Kidney (tissue), 14 donors: Measurements from ENCODE around the gene KCNB1. TPM values are rescaled to one million over a fixed set of nuclear protein-coding genes. Genes with fewer than 3 reads are reported as not detected.

ENCODE experiments used
- DNase-seq, 5 donors: peaks; one replicate each; pipeline ENCODE4 v3.0.0-alpha.2; 2013 to 2020
- FAIRE-seq: peaks from 2 replicates; lab custom pipeline; 2012; peaks lifted over from hg19 to GRCh38; lab: Jason Lieb, UNC
- H3K27ac ChIP-seq, 2 donors: one replicate each; pipeline ENCODE4 v1.7.0; 2013; ENCODE audit warnings: low read depth in 2 of 2, low read length in 2 of 2, inconsistent platforms in 1 of 2
- H3K27me3 ChIP-seq: one replicate; pipeline ENCODE4 v1.7.1; 2013; ENCODE audit warnings: low read length, inconsistent platforms; ENCODE audit not compliant: control insufficient read depth, insufficient read depth
- H3K36me3 ChIP-seq, 3 donors: one replicate each; pipeline versions ENCODE4 v1.7.0 to v1.7.1; 2013; ENCODE audit warnings: low read length in 3 of 3, control low read depth in 1 of 3, inconsistent platforms in 1 of 3; ENCODE audit not compliant: insufficient read depth in 3 of 3, control insufficient read depth in 2 of 3
- H3K4me1 ChIP-seq, 3 donors: one replicate each; pipeline versions ENCODE4 v1.7.0 to v1.7.1; 2013; ENCODE audit warnings: low read length in 3 of 3, inconsistent platforms in 1 of 3, low read depth in 1 of 3; ENCODE audit not compliant: control insufficient read depth in 2 of 3, insufficient read depth in 2 of 3
- H3K4me3 ChIP-seq, 3 donors: one replicate each; pipeline versions ENCODE4 v1.7.0 to v1.8.1; 2013; ENCODE audit warnings: low read length in 3 of 3, control low read depth in 1 of 3, inconsistent platforms in 1 of 3
- H3K9ac ChIP-seq, 3 donors: one replicate each; pipeline versions ENCODE4 v1.7.0 to v1.7.1; 2013; ENCODE audit warnings: low read length in 3 of 3, control low read depth in 1 of 3, inconsistent platforms in 1 of 3
- H3K9me3 ChIP-seq, 3 donors: one replicate each; pipeline versions ENCODE4 v1.7.0 to v1.7.1; 2013; ENCODE audit warnings: low read length in 3 of 3, control low read depth in 1 of 3, inconsistent platforms in 1 of 3; ENCODE audit not compliant: control insufficient read depth in 2 of 3, insufficient read depth in 1 of 3
- CTCF ChIP-seq: IDR thresholded peaks from 3 replicates; pipeline ENCODE4 v1.5.1; 2012; ENCODE audit warnings: mild to moderate bottlenecking, moderate library complexity, borderline replicate concordance; ENCODE audit not compliant: insufficient read depth; ENCODE audit errors: extremely low read depth
- intact Hi-C: fragments of 100-400 bp; cut with DNase I; formaldehyde crosslinking; loops from one replicate; pipeline ENCODE4 v1.11.1; 2022
- polyA plus RNA-seq: library from polyadenylated mRNA; stranded (reverse); fragments of 350-450 nt; fragmentation: Illumina TruSeq; extraction: RNeasy Lipid Tissue Mini Kit (QIAGEN cat#74804); gene quantifications from one replicate; pipeline ENCODE4 v1.2.3, GENCODE V29; 2014; ENCODE audit warnings: low read depth, low replicate concordance; ENCODE audit not compliant: insufficient read depth
- total RNA-seq: library from RNA; stranded (reverse); fragmentation: NEBNext Ultra II Directional; extraction: Animal tissue kit (Norgen Biotek cat#: 25700); gene quantifications from one replicate; pipeline ENCODE4 v1.2.1, GENCODE V29; 2021
- donor health status: control.
- donor health status: control.
- donor health status: control.
- donor health status: control.
- donor health status: control.
- donor health status: DM: yes; HTN: yes; CAD: no.
- donor health status: Normal renal cell carcinoma (clear cell type).

KCNB1 gene
- total and polyA plus RNA-seq, 2 donors from 2014 or later: 0.26 to 1.2 TPM

GRCh38 chr20:49330701-49331615, 151.5 kb downstream of the KCNB1 start:
- H3K36me3 ChIP-seq: no peaks in the 10 kb centered on the region
- H3K27me3 ChIP-seq: no peaks in the 10 kb centered on the region
- FAIRE-seq (no peak), DNase-seq (no peak)
- no peaks in the 10 kb centered on the region for H3K4me1 ChIP-seq
- TF ChIP-seq CTCF: no peak
- intact Hi-C loops: loop anchor here (5.0 to 10.0 kb wide), 2 partner anchors 174 to 201 kb away; no protein-coding TSS in a partner anchor
- no peaks in the 10 kb centered on the region for H3K9me3 ChIP-seq
- H3K27ac ChIP-seq: no peak overlapping the region
- no peak overlapping the region for H3K4me3 ChIP-seq
- H3K9ac ChIP-seq: no peak overlapping the region

- FAIRE-seq (no peak), DNase-seq (no peak)
- no peaks in the 10 kb centered on the region for H3K9me3 ChIP-seq
- no peaks in the 10 kb centered on the region for H3K36me3 ChIP-seq
- intact Hi-C loops: no loop called here
- H3K4me3 ChIP-seq: no peak overlapping the region
- H3K27me3 ChIP-seq: no peaks in the 10 kb centered on the region
- H3K27ac ChIP-seq: no peak overlapping the region
- H3K4me1 ChIP-seq: no peaks in the 10 kb centered on the region
- TF ChIP-seq CTCF: no peak
- H3K9ac ChIP-seq: no peak overlapping the region
Measured at GRCh38 chr20:49328790-49329189, 153.7 kb downstream of the KCNB1 start.

GRCh38 chr20:49326026-49326425, 156.4 kb downstream of the KCNB1 start:
- H3K9me3 ChIP-seq: no peaks in the 10 kb centered on the region
- TF ChIP-seq CTCF: no peak
- no peaks in the 10 kb centered on the region for H3K4me1 ChIP-seq
- H3K27ac ChIP-seq: no peak overlapping the region
- no peak for DNase-seq
- FAIRE-seq: no peak
- no peaks in the 10 kb centered on the region for H3K36me3 ChIP-seq
- H3K9ac ChIP-seq: no peak overlapping the region
- no peak overlapping the region for H3K4me3 ChIP-seq
- H3K27me3 ChIP-seq: no peaks in the 10 kb centered on the region
- intact Hi-C loops: no loop called here
